SKM-1 (cell line): Measurements from ENCODE around the gene PAQR5.
A peak's percentile ranks its signal among the peaks of the same experiment; 100 is the strongest.
"Not testable (repeated sequence)": the region's sequence is repeated elsewhere in the genome, so short reads cannot be mapped to it uniquely, and the experiment has no call there.

Experiments
- DNase-seq: peaks from one replicate; lab custom pipeline; 2025; ENCODE audit not compliant: unreplicated experiment; lab: John Stamatoyannopoulos, UW

The PAQR5 gene

GRCh38 chr15:69292826-69293420, 5.8 kb upstream of the PAQR5 start:
- no peak for DNase-seq

GRCh38 chr15:69293741-69294615, 4.7 kb upstream of the PAQR5 start:
- DNase-seq, result no peak

GRCh38 chr15:69296606-69297005, 2.1 kb upstream of the PAQR5 start:
- no peak for DNase-seq

GRCh38 chr15:69297642-69298353, 914 bp upstream of the PAQR5 start:
- no peak for DNase-seq

- DNase-seq, result no peak
These were observed 387 bp upstream of the PAQR5 start for GRCh38 chr15:69298354-69298696.

- no peak for DNase-seq
These were observed 757 bp downstream of the PAQR5 start for GRCh38 chr15:69299451-69299886.

GRCh38 chr15:69299943-69300588, 1.4 kb downstream of the PAQR5 start:
- no peak for DNase-seq

- DNase-seq, result not testable (repeated sequence)
These were observed 2.4 kb downstream of the PAQR5 start for GRCh38 chr15:69301101-69301500.

- not testable (repeated sequence) for DNase-seq
These were observed 3.4 kb downstream of the PAQR5 start for GRCh38 chr15:69302087-69302486.

- DNase-seq, result no peak
These were observed 4.2 kb downstream of the PAQR5 start for GRCh38 chr15:69302929-69303328.

GRCh38 chr15:69303337-69304181, 4.8 kb downstream of the PAQR5 start:
- no peak for DNase-seq

- DNase-seq, result no peak
These were observed 5.5 kb downstream of the PAQR5 start for GRCh38 chr15:69304182-69304545.

GRCh38 chr15:69305204-69305931, 6.7 kb downstream of the PAQR5 start:
- DNase-seq, result no peak

- no peak for DNase-seq
These were observed 7.3 kb downstream of the PAQR5 start for GRCh38 chr15:69305933-69306568.

GRCh38 chr15:69307939-69308338, 9.2 kb downstream of the PAQR5 start:
- no peak for DNase-seq

- DNase-seq, result no peak
These were observed 10.2 kb downstream of the PAQR5 start for GRCh38 chr15:69308949-69309348.

GRCh38 chr15:69311319-69311721, 12.6 kb downstream of the PAQR5 start:
- DNase-seq, result no peak

- DNase-seq, result peak; percentile 82
These were observed 14.8 kb downstream of the PAQR5 start for GRCh38 chr15:69313432-69314000.

GRCh38 chr15:69314131-69314530, 15.4 kb downstream of the PAQR5 start:
- DNase-seq, result no peak
